ENCODE measurements around the gene WNT2B.

- TF ChIP-seq, protein P1, sequence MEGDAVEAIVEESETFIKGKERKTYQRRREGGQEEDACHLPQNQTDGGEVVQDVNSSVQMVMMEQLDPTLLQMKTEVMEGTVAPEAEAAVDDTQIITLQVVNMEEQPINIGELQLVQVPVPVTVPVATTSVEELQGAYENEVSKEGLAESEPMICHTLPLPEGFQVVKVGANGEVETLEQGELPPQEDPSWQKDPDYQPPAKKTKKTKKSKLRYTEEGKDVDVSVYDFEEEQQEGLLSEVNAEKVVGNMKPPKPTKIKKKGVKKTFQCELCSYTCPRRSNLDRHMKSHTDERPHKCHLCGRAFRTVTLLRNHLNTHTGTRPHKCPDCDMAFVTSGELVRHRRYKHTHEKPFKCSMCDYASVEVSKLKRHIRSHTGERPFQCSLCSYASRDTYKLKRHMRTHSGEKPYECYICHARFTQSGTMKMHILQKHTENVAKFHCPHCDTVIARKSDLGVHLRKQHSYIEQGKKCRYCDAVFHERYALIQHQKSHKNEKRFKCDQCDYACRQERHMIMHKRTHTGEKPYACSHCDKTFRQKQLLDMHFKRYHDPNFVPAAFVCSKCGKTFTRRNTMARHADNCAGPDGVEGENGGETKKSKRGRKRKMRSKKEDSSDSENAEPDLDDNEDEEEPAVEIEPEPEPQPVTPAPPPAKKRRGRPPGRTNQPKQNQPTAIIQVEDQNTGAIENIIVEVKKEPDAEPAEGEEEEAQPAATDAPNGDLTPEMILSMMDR (IDR thresholded peaks at IDR 0.05), result no peak
- TF ChIP-seq POLR2A (IDR thresholded peaks at IDR 0.05), result no peak
These were observed 45.8 kb upstream of the WNT2B start for GRCh38 chr1:112462953-112463279.
